DND-41 (cell line): ENCODE data around the gene TEX19.

Source experiments
- ATAC-seq: fragments of 200-7000 bp; cut with Tn5 transposase; 3 replicates; pipeline ENCODE4 v1.9.1; 2021; ENCODE audit warnings: low read depth; ENCODE audit not compliant: insufficient read depth
- DNase-seq: peaks from one replicate; pipeline ENCODE4 v3.0.0-alpha.2; 2020
- H2AFZ ChIP-seq: 2 replicates; pipeline ENCODE4 v1.6.0; 2012; ENCODE audit warnings: low read depth, low read length
- H3K27ac ChIP-seq: 2 replicates; pipeline ENCODE4 v1.5.1; 2012; ENCODE audit warnings: low read length, inconsistent platforms
- H3K27me3 ChIP-seq: fragments of 200-600 bp; sonication (generic); 2 replicates; pipeline ENCODE4 v1.6.0; 2012; ENCODE audit warnings: low read length, mild to moderate bottlenecking, inconsistent platforms; ENCODE audit not compliant: insufficient read depth, poor library complexity
- H3K36me3 ChIP-seq: 2 replicates; pipeline ENCODE4 v1.5.1; 2012; ENCODE audit warnings: low read length, inconsistent platforms; ENCODE audit not compliant: insufficient read depth
- H3K4me1 ChIP-seq: 2 replicates; pipeline ENCODE4 v1.5.1; 2012; ENCODE audit warnings: mild to moderate bottlenecking, low read length; ENCODE audit not compliant: insufficient read depth
- H3K4me2 ChIP-seq: 2 replicates; pipeline ENCODE4 v1.6.0; 2012; ENCODE audit warnings: mild to moderate bottlenecking, moderate library complexity, low read length, inconsistent platforms; ENCODE audit not compliant: insufficient read depth
- H3K4me3 ChIP-seq, 2 experiments: fragments of 200-600 bp in 1 of 2; shearing (Covaris generic) in 1 of 2; 2 replicates each; pipeline ENCODE4 v1.5.1; 2012 to 2016; ENCODE audit warnings: inconsistent platforms in 2 of 2, low read length in 2 of 2, mild to moderate bottlenecking in 2 of 2, low read depth in 1 of 2, moderate library complexity in 1 of 2
- H3K79me2 ChIP-seq: 2 replicates; pipeline ENCODE4 v1.6.0; 2012; ENCODE audit warnings: low read length, inconsistent platforms; ENCODE audit not compliant: insufficient read depth
- H3K9ac ChIP-seq: 2 replicates; pipeline ENCODE4 v1.6.0; 2012; ENCODE audit warnings: low read depth, mild to moderate bottlenecking, inconsistent platforms, low read length, moderate library complexity
- H3K9me3 ChIP-seq: 2 replicates; pipeline ENCODE4 v1.5.1; 2012; ENCODE audit warnings: low read length, moderate library complexity, mild to moderate bottlenecking, inconsistent platforms; ENCODE audit not compliant: insufficient read depth, severe bottlenecking
- H4K20me1 ChIP-seq: 2 replicates; pipeline ENCODE4 v1.6.0; 2012; ENCODE audit warnings: low read length; ENCODE audit not compliant: insufficient read depth
- EZH2 ChIP-seq: IDR thresholded peaks from 3 replicates; pipeline ENCODE4 v1.6.1; 2012; ENCODE audit warnings: borderline replicate concordance, low read depth, mild to moderate bottlenecking, moderate library complexity, low read length, inconsistent platforms; ENCODE audit not compliant: severe bottlenecking
- TF ChIP-seq, protein P1 (sequence below): IDR thresholded peaks from 2 replicates; pipeline ENCODE4 v1.5.1; 2012; ENCODE audit warnings: borderline replicate concordance, low read length, moderate library complexity, mild to moderate bottlenecking; ENCODE audit not compliant: poor library complexity, severe bottlenecking; ENCODE audit errors: extremely low read depth

TEX19 gene

DNA sequence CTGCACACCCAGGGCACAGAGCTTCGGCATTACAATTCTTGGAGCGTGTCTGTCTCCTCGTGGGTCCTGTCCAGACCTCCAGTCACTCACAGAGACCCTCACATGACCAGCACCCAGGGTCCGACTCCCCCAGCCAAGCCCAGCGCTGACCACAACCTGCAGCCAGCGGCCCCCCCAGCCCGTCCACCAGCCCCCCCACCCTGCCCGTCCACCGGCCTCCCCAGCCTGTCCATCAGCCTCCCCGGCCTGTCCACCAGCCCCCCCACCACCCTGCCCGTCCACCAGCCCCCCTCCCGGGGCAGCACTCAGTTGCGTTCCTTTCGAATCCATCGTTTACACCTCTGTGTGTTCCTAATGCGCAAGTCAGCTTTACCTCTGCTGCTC, 31.3 kb upstream of the TEX19 start:
- H3K4me3 ChIP-seq: no peak overlapping the region
- H3K9me3 ChIP-seq: no peaks in the 10 kb centered on the region
- DNase-seq: no peak
- TF ChIP-seq, protein P1, sequence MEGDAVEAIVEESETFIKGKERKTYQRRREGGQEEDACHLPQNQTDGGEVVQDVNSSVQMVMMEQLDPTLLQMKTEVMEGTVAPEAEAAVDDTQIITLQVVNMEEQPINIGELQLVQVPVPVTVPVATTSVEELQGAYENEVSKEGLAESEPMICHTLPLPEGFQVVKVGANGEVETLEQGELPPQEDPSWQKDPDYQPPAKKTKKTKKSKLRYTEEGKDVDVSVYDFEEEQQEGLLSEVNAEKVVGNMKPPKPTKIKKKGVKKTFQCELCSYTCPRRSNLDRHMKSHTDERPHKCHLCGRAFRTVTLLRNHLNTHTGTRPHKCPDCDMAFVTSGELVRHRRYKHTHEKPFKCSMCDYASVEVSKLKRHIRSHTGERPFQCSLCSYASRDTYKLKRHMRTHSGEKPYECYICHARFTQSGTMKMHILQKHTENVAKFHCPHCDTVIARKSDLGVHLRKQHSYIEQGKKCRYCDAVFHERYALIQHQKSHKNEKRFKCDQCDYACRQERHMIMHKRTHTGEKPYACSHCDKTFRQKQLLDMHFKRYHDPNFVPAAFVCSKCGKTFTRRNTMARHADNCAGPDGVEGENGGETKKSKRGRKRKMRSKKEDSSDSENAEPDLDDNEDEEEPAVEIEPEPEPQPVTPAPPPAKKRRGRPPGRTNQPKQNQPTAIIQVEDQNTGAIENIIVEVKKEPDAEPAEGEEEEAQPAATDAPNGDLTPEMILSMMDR: no peak
- no peak for TF ChIP-seq EZH2
- no peak overlapping the region for H3K4me2 ChIP-seq
- no peak overlapping the region for H3K27ac ChIP-seq
- ATAC-seq: no peak
- H3K9ac ChIP-seq: no peak overlapping the region
- H3K4me1 ChIP-seq: no peaks in the 10 kb centered on the region
- no peaks in the 10 kb centered on the region for H4K20me1 ChIP-seq
- no peaks in the 10 kb centered on the region for H3K27me3 ChIP-seq
- no peaks in the 10 kb centered on the region for H3K36me3 ChIP-seq
- H2AFZ ChIP-seq: no peak overlapping the region
- H3K79me2 ChIP-seq: no peaks in the 10 kb centered on the region

DNA sequence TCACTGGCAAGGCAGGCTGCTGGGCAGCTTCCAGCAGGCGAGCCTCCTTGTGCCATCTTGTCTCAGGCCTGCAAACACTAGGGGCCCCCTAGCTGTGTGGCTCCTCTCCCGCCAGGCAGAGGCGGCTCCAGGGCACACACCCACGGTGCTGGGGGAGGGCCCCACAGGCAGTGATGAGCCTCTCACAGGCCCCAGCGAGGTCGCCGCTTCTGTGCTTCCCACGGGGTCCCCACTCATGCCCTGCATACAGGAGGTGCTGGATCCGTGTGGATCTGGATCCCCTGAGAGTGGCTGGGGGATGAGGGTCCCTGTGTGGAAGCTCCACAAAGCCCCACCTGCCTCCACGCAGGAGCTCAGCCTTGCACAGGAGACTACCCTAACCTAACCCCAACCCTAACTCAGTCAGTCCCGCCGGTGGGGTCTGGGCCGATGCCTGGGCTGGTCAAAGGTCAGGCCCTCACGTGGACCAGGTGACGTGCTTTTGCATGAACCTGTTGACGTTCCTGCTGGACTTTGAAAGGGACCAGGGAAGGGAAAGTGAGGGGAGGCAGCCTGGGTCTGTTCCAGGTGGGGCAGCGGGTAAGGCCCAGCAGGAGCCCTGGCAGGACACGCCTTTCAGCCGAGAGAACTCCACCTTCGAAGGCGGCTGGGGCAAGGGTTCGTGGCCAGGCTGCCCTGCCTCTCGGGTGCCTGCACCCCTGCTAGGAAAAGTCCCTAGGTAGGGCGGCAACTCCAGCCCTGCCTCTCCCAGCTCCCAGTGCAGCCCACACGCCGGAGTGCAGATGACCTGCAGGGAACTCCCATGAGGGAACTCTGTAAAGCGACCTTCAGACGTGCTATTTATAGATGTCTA, 30.7 kb upstream of the TEX19 start:
- Histone ChIP-seq H3K4me2 (no peak overlapping the region), H3K27me3 (no peaks in the 10 kb centered on the region), H3K79me2 (no peaks in the 10 kb centered on the region), H3K36me3 (no peaks in the 10 kb centered on the region), H4K20me1 (no peaks in the 10 kb centered on the region), H3K27ac (no peak overlapping the region), H3K4me1 (no peaks in the 10 kb centered on the region), H2AFZ (no peak overlapping the region), H3K4me3 (no peak overlapping the region), H3K9ac (no peak overlapping the region), H3K9me3 (no peaks in the 10 kb centered on the region)
- 0 out of 3 replicates have a peak, but pooled peaks have one; percentile 25 for ATAC-seq
- no peak for DNase-seq
- no peak for TF ChIP-seq EZH2
- TF ChIP-seq, protein P1: no peak

DNA sequence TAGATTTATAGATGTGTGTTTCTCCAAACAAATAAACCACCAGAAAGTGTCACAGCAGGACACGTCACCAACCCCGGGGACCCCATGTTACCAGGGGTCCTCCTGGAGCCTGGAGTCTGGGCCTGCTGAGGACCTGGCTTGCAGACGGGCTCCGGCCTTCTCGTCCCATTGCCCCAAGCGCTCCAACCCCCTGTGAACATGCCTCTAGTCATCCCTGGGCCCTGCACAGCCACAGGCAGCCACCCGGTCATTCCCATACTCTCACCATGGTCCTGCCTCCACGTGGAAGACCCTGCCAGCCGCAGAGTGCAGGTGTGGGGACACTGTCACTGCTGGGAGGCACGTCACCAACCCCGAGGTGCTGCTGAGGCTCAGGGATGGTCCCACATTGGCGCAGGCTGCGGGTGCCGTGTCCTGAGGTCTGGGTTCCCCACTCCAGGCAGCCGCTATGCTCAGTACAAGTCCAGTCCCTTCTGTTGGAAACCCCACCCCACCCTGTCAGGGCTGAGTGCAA, 30.0 kb upstream of the TEX19 start:
- peaks cover under 1% of the 10 kb centered on the region for H3K4me1 ChIP-seq

More for the DNA sequence above, 30.0 kb upstream of the TEX19 start:
- H3K4me2 ChIP-seq: no peak overlapping the region
- no peak overlapping the region for H3K9ac ChIP-seq
- H4K20me1 ChIP-seq: no peaks in the 10 kb centered on the region
- TF ChIP-seq, protein P1: no peak
- no peak for TF ChIP-seq EZH2
- no peaks in the 10 kb centered on the region for H3K79me2 ChIP-seq
- no peak overlapping the region for H2AFZ ChIP-seq
- no peaks in the 10 kb centered on the region for H3K36me3 ChIP-seq
- no peaks in the 10 kb centered on the region for H3K27me3 ChIP-seq
- no peak overlapping the region for H3K4me3 ChIP-seq
- no peak for ATAC-seq
- no peak overlapping the region for H3K27ac ChIP-seq
- H3K9me3 ChIP-seq: no peaks in the 10 kb centered on the region
- DNase-seq: no peak
